ENCODE data around the gene NECAB3. TPM values are rescaled to one million over a fixed set of nuclear protein-coding genes. Genes with fewer than 3 reads are reported as not detected.

Gene NECAB3
- polyA plus RNA-seq, 1 of the 3 experiments (the other 2 are of a cell fraction), result 20.1 TPM

DNA sequence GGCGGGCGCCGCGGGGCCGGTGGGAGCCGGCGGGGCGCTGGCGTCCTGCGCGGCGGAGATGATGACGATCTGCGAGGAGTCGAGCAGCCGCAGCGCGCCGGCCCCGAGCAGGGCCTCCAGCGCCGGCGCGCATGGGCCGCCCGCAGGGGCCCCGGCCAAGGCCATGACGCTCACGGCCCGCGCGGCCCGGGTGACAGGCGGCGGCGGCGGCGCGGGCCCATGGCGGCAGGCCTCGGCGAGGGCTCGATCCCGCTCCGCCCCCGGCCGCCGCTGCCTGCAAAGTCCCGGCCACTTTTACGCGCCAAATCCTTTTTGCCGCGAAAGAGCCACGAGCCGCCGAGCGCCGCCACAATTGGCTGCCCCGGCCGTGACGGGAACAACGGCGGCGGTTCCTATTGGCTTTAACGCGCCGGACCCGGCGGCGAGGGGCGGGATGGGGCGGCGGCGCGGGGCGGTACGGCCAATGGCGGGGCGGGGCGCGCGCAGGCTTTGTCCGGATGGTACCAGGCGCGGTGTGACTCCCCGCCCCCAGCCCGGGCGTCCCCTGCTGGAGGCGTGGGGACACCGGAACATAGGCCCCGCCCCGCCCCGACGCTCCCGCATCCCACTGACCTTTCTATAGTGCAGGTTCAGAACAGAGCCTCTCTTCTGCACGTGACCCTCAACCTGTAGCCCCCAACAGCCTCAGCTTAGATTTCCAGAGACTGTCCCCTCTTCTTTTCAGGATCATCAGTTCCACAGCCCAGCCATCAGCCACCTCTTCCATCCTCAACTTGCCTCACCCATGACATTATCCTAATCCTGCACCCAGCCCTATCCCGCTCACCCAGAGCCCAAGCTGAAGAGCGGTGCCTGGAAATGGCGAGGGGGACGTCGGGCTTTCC lies 12.1 kb upstream of the NECAB3 start, which contains the start of gene E2F1 (continued):
- TF ChIP-seq CTCF (IDR thresholded peaks at IDR 0.05) (peak; percentile 34), JUND (IDR thresholded peaks at IDR 0.05) (no peak), MAX (IDR thresholded peaks at IDR 0.05; ENCODE audit: low read depth) (peak; percentile 93), YY1 (IDR thresholded peaks at IDR 0.05; ENCODE audit: low read depth) (no peak), TCF12 (IDR thresholded peaks at IDR 0.05) (no peak), SMC3 (IDR thresholded peaks at IDR 0.05; ENCODE audit: low read depth, low read length) (no peak), USF1 (IDR thresholded peaks at IDR 0.05; ENCODE audit: borderline replicate concordance, low read depth) (peak; percentile 72), TAF1 (IDR thresholded peaks at IDR 0.05; ENCODE audit: borderline replicate concordance, low read depth, low read length) (0 out of 2 replicates have a peak, but pooled peaks have one; percentile 32), GATA2 (CRISPR knock-in tag; IDR thresholded peaks at IDR 0.05) (no peak), RCOR1 (IDR thresholded peaks at IDR 0.05; ENCODE audit: low read length) (no peak)
- TF ChIP-seq, protein P1, sequence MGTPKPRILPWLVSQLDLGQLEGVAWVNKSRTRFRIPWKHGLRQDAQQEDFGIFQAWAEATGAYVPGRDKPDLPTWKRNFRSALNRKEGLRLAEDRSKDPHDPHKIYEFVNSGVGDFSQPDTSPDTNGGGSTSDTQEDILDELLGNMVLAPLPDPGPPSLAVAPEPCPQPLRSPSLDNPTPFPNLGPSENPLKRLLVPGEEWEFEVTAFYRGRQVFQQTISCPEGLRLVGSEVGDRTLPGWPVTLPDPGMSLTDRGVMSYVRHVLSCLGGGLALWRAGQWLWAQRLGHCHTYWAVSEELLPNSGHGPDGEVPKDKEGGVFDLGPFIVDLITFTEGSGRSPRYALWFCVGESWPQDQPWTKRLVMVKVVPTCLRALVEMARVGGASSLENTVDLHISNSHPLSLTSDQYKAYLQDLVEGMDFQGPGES (IDR thresholded peaks at IDR 0.05; ENCODE audit: low read depth, low read length), result peak; percentile 53; the same call in 1 of the 2 replicates

GRCh38 chr20:33685328-33686099 lies 11.3 kb upstream of the NECAB3 start:
- Histone ChIP-seq H3K9me2 (no peaks in the 10 kb centered on the region), H4K20me1 (ENCODE audit: insufficient read depth) (peaks cover 6% of the 10 kb centered on the region; the same call in 1 of the 2 replicates), H3K79me2 (ENCODE audit: insufficient read depth) (peaks cover 35% of the 10 kb centered on the region), H3K4me1 (ENCODE audit: control insufficient read depth in 1 of 2, insufficient read depth in 2 of 2, low read depth in 1 of 2, low read length in 1 of 2) (peaks cover 7 to 19% of the 10 kb centered on the region in 2 experiments; a peak in 2 of 4 replicates), H3K27ac (ENCODE audit: low read depth in 2 of 2, low read length in 1 of 2) (peak overlapping the region; percentile 1 to 18; a peak in 1 of 4 replicates), H3K4me2 (peak overlapping the region; percentile 72), H2AFZ (ENCODE audit: low read depth) (peak overlapping the region; percentile 66), H3K4me3 (ENCODE audit: low read depth in 2 of 2, low read length in 1 of 2) (peak overlapping the region; percentile 61 to 62), H3K36me3 (replicated peaks in 1 of 2; ENCODE audit: control insufficient read depth in 1 of 2, insufficient read depth in 2 of 2, low read length in 1 of 2) (no peaks in the 10 kb centered on the region), H3F3A (replicated peaks; ENCODE audit: insufficient read depth) (no peaks in the 10 kb centered on the region), H3K9me3 (no peaks in the 10 kb centered on the region), H3K9ac (peak overlapping the region; percentile 64), H3K27me3 (ENCODE audit: insufficient read depth) (no peaks in the 10 kb centered on the region)
- 0% methylated on average over 5 of the region's 53 CpGs for whole genome bisulfite sequencing (ENCODE audit: low lambda C conversion rate)
- DNase-seq, result peak; percentile 80
- TF ChIP-seq CHD2 (IDR thresholded peaks at IDR 0.05; ENCODE audit: low read length, partially characterized antibody), result peak; percentile 6
- 0 out of 2 replicates have a peak, but pooled peaks have one; percentile 30 for TF ChIP-seq MAX (IDR thresholded peaks at IDR 0.05; ENCODE audit: low read depth)
- TF ChIP-seq, protein P2, sequence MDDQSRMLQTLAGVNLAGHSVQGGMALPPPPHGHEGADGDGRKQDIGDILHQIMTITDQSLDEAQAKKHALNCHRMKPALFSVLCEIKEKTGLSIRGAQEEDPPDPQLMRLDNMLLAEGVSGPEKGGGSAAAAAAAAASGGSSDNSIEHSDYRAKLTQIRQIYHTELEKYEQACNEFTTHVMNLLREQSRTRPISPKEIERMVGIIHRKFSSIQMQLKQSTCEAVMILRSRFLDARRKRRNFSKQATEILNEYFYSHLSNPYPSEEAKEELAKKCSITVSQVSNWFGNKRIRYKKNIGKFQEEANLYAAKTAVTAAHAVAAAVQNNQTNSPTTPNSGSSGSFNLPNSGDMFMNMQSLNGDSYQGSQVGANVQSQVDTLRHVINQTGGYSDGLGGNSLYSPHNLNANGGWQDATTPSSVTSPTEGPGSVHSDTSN (IDR thresholded peaks at IDR 0.05), result no peak
- TF ChIP-seq, protein P1 (IDR thresholded peaks at IDR 0.05; ENCODE audit: low read depth, low read length), result no peak
- TF ChIP-seq SMC3 (IDR thresholded peaks at IDR 0.05; ENCODE audit: low read depth, low read length), result no peak
- TF ChIP-seq MEF2A (IDR thresholded peaks at IDR 0.05; ENCODE audit: borderline replicate concordance, low read depth), result no peak
- ChIA-PET POLR2A (interaction anchor here (0.9 to 1.6 kb wide), 6 partner anchors 10 to 46 kb away, joined by 3 to 7 read pairs (median 4); partner anchors contain the start of genes PXMP4 and ZNF341), CTCF (interaction anchor here (0.6 to 4.5 kb wide), 7 partner anchors 11 to 228 kb away, joined by 3 to 15 read pairs (median 4); partner anchors contain the start of gene ACTL10)
